ENCODE results near the gene MEIS3.
"Not testable (repeated sequence)": the region's sequence is repeated elsewhere in the genome, so short reads cannot be mapped to it uniquely, and the experiment has no call there.

The MEIS3 gene

DNA sequence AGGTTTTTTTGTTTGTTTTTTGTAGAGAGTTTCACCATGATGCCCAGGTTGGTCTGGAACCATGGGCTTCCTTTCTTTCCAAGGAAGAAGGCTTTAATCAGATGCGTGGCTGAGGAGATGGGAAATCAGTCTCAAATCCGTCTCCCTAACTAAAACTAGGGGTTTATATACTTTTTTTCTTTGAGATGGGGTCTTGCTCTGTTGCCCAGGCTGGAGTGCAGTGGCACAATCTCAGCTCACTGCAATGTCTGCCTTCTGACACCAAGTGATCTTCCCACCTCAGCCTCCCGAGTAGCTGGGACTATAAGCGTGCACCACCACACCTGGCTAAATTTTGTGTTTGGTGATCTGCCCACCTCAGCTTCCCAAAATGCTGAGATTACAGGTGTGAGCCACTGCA is 34.8 kb downstream of the MEIS3 start:
- not testable (repeated sequence) for DNase-seq (ENCODE audit: low spot score)

DNA sequence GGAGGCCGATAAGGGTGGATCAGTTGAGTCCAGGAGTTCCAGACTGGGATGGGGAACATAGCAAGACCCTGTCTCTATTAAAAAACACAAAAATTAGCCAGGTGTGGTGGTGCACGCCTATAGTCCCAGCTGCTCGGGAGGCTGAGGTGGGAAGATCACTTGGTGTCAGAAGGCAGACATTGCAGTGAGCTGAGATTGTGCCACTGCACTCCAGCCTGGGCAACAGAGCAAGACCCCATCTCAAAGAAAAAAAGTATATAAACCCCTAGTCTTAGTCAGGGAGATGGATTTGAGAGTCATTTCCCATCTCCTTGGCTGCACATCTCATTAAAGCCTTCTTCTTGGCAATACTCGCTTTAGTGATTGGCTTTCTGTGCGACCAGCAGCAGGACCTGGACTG is 35.4 kb downstream of the MEIS3 start:
- not testable (repeated sequence) for DNase-seq (ENCODE audit: low spot score)

DNA sequence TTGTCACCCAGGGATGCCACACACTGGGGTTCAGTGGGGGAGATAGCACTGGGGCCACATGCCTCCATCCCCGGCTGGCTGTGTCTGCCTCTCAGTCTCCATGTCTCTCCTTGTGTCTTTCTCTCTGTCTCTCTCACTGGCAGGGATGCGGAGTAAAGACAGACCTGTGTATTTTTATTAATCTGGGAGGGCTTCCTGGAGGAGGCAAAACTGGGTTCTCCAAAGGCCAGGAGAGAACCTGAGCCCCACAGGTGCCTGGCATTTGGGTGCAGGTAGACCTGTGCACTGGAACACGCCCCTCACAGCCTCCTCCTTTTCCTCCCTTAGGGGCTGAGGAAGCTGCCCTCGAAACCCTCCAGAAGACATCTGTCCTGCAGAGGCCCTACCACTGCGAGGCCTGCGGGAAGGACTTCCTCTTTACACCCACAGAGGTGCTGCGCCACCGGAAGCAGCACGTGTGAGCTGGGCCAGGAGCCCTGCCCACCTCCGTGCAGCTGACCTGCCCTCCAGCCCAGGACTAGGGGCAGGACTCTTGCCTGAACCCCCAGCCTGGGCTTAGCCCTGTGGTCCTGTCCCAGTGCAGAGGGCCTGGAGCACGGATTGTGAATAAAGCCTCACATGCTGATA is 37.6 kb downstream of the MEIS3 start:
- DNase-seq (ENCODE audit: low spot score): no peak

- DNase-seq (ENCODE audit: low spot score): no peak
These were observed 38.2 kb downstream of the MEIS3 start for GRCh38 chr19:47381121-47381520.

DNA sequence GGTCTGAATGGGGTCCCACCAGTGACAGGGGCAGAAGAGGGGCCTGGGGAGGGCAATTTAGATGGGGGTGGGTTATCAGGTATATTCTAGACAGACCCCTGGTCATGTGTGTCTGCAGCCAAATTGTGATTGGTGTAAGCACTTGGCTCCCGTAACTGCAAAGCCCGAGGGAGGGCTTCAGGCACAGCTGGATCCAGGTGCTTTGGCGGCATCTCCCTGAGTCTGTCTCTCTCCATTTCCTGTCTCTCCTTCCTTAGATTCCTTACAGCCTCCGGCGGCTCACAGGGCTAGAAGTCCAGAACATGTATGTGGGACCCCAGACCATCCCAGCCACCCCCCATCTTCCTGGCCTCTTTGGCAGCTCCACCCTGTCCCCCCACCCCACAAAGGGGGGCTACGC is 38.8 kb downstream of the MEIS3 start:
- DNase-seq (ENCODE audit: low spot score): no peak

- no peak for DNase-seq (ENCODE audit: low spot score)
These were observed 39.9 kb downstream of the MEIS3 start for GRCh38 chr19:47379381-47379938.

GRCh38 chr19:47378246-47378645 is 41.1 kb downstream of the MEIS3 start:
- no peak for DNase-seq (ENCODE audit: low spot score)

- DNase-seq (ENCODE audit: low spot score): no peak
These were observed 41.5 kb downstream of the MEIS3 start for GRCh38 chr19:47377801-47378200.

- DNase-seq (ENCODE audit: low spot score): no peak
These were observed 42.1 kb downstream of the MEIS3 start for GRCh38 chr19:47377208-47377701.

DNA sequence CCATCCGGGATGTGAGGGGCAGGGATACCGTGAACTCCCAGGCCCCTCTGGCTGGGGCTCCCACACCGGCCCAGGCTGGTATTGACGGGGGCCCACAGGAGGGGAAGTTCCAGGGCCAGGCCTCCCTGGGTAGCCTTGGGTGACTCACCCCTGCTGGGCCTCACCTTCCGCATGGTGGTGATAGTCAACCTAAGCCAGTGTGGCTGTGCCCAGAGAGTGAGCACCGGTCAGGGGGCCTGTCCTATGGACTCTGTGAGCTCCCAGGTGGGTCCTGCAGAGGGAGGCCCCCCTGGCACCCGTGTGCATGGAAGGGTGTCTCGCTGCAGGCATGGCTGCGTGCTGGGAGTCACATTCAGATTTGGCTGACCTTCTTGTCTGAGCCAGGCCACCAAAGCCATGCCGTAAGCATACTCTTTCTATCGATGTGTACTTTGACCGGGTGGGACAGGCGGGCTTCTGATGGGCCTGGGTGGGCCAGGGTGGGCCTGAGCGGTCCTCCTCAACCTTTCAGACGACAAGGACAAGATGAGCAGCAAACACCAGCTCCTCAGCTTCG is 42.7 kb downstream of the MEIS3 start:
- DNase-seq (ENCODE audit: low spot score): no peak

- no peak for DNase-seq (ENCODE audit: low spot score)
These were observed 43.4 kb downstream of the MEIS3 start for GRCh38 chr19:47375694-47376588.

DNA sequence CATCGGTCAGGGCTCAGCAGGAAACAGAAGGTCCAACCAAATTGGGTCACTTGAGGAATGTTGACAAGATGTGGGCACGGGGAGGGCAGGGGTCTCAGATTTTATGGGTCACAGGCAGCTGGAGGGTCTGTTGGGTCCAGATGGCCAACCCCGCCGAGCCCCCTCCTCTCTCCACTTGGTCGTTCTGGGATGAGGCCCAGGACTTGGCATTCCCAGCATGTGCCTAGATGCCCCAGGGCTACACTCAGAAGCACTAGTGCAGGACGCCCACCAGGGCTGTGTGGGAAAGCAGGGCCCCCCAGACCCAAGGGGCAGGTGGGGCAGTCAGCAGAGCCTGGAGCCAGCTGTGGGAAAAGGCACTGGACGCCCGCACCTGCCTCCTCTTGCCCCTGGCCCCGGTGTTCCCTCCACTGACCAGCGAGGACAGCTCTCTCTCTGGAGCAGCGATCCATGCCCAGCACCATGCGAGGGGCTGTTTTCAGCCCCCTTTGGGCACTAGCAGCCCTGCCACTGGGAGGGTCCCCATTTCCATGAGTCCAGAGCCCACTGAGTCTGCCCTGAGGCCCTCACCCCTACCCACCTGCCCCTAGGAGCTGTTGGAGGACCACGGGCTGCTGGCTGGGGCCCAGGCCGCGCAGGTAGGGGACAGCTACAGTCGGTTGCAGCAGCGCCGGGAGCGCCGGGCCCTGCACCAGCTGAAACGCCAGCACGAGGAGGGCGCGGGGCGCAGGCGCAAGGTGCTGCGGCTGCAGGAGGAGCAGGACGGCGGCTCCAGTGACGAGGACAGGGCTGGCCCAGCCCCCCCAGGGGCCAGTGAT is 44.2 kb downstream of the MEIS3 start:
- no peak for DNase-seq (ENCODE audit: low spot score)

- DNase-seq (ENCODE audit: low spot score): no peak
These were observed 45.8 kb downstream of the MEIS3 start for GRCh38 chr19:47373246-47374240.

DNA sequence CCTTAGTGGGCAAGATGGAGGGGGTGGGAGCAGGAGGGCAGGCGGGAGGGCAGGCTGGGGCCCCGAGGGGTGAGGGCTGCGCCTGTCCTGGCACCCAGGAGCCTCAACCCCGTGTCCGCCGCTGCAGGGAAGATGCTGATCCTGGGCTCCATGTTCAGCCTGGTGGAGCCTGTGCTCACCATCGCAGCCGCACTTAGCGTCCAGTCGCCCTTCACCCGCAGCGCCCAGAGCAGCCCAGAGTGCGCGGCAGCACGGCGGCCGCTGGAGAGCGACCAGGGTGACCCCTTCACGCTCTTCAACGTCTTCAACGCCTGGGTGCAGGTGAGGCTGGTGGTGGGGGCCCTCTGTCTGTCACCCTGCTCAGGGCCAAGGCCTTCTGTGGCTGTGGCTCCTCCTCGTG is 46.7 kb downstream of the MEIS3 start:
- DNase-seq (ENCODE audit: low spot score): no peak

GRCh38 chr19:47371261-47371660 is 48.1 kb downstream of the MEIS3 start:
- DNase-seq (ENCODE audit: low spot score): no peak

GRCh38 chr19:47370045-47370611 is 49.2 kb downstream of the MEIS3 start:
- peak; percentile 70 for DNase-seq (ENCODE audit: low spot score)

DNA sequence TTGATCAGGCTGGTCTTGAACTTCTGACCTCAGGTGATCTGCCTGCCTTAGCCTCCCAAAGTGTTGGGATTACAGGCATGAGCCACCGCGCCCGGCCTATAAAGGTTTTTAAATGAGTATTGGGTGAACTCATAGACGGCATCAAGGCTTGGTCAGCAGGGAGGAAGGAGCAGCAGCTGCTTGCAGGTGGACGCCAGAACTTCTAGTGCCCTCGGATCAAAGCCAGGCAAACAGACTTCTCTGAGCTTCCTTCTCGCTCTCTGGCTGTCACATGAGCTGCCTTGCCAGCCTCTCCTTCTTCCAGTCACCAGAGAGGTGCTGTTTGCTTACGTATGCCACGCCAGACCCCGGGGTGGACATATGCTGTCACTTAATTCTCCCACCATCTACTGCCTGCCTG is 53.9 kb downstream of the MEIS3 start:
- not testable (repeated sequence) for DNase-seq (ENCODE audit: low spot score)

DNA sequence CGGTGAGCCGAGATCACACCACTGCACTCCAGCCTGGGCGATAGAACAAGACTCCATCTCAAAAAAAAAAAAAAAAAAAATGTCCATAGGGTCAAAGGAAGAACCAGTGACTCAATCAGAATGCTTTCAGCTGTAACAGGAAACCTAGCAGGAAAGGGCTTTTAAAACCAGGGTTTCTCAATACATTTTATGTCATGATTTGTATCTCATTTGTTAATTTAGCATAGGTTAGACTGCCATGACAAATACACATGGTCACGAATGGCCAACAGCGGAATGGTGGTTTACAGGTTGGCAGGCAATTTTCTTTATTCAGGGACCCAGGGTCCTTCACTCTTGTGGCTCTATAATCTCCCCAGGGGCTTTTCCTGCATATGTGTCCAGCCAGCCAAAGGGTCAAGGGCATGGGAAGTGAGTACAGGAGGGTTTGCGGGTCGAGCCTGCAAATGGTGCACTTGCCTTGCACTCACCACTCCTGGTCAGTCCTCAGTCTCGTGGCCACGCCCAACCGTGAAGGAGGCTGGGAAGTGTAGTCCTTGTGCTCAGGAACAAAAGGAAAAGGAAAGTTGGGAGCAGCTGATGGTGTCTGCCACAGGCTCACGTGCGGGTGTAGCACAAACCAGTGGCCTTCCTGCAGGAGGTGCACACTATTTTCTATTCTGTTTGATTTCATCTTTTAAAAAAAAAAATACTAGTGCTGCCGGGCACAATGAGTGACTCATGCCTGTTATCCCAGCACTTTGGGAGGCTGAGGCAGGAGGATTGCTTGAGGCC is 55.4 kb downstream of the MEIS3 start:
- DNase-seq (ENCODE audit: low spot score): no peak

- DNase-seq (ENCODE audit: low spot score): no peak
These were observed 57.0 kb downstream of the MEIS3 start for GRCh38 chr19:47362321-47362720.

Data from AG08395 (cell line).